Measurements from ENCODE around the gene IPCEF1.

The IPCEF1 gene

DNA sequence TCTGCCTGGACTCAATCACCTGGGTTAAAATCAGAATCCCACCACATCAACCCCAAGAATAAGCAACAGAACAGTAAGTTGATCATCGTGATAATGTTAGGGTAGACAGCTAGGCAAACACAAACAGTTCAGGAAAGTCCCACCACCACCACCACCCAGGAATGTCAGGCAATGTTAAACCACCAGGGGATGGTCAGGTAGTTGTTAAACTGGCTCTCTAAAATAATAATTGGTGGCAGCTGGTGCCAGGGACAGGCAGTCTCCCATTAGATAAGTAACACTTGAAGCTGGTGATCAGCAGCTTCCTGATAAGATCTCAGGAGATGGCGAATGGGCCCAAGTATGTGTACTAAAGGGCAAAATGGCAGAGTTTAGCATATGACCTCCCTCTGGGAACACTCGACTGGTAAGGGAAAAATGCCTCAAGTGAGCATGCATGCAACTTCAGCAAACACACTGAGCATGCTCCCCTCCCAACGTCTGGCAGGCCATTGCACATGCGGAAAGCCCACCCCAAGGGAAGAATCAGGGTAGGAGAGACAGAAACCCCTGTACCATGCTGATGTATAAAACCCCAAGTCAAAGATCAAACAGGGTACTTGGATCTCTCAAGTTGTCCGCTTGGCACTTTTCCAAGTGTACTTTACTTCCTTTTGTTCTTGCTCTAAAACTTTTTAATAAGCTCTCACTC lies 66.6 kb downstream of the IPCEF1 start:
- DNase-seq, result no peak

GRCh38 chr6:154285826-154286225 lies 70.8 kb downstream of the IPCEF1 start:
- DNase-seq, result no peak

- no peak for DNase-seq
Observed at GRCh38 chr6:154284313-154284853, 72.2 kb downstream of the IPCEF1 start.

DNA sequence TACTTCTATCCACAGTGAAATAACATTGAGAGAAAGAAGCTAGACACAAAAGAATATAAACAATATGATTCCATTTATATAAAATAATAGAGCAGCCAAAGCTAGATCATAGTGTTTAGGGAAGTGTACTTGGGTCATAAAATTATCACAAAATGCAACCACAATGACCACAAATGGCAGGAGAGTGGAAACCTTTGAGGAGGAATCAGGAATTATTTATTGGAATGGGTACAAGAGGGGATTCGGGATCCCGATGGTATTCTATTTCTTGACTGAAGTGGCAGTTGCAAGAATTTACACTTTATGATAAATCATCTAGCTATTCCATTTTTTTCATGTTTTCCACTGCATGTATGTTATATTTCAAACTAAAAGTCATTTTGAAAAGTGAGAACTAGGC lies 76.1 kb downstream of the IPCEF1 start:
- DNase-seq, result no peak

DNA sequence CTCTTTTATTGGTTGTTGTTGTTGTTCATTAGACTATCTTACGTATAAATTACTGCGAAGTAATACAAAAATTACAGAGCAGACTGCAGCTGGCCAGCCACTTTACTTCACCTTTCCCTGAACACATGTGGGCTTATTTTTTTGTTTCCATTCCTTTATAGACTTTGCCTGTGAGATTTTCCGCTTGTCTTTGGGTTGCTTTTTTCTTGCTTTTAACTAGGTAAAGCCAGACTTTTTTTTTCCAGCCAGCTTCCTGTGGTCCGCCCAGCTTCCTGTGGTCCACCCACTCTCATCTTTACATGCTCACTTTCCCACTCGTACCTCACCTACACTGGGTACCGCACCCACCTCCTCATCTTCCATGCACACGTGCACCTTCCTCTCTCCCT lies 79.0 kb downstream of the IPCEF1 start:
- no peak for DNase-seq

DNA sequence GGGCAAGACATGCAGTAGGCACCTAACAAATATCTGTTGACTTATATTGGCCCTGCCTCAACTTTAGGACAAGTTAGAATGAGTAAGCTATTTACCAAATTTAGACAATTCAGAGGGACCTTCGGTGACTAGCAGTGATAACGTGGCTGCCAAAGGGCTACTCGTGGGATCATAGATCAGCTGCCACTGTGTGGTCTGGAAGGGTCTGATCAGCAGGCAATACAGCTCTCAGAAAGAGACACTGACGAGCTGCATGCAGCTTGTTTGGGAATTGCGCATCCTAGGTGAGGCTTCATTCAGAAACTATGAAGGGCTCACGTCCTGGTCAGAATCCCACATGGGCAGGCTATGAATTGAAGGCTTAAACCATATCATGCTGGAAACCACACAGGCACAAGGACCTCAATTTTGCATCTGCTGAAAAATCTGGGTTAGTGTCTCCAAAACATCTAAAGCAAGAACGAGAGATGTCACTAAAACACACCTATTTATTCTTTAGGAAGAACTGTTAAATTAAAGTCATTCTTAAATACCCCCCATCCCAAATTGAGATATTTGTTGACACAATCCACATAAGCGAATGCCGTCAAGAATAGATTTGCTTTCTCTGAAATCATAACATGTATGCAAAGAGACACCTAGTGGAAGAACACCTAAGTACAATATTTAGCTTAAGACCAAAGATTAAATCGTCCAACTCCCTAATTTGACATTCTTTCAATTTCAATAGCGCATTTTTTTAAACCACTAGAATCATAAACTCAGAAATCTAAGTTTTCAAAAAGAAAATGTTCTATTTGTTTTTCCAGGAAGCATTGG lies 79.6 kb downstream of the IPCEF1 start:
- no peak for DNase-seq

GRCh38 chr6:154274168-154274567 lies 82.4 kb downstream of the IPCEF1 start:
- DNase-seq, result no peak

DNA sequence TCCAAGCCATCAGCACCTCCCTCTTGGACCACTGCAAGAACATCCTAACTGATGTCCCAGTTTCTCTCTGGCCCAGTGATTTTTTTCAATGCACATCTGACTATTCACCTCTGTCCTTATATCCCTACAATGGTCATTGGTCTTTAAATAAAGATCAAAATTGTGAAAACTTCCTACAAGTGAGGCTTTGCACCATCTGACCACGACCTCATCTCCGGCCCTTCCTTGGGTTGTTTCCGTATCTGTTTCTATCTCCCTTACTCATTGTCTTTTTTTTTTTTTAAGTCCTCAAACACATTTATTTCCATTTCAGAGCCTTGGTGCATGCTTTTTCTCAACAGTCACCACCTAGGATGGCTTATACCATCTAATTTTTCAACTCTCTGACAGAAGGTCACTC lies 88.1 kb downstream of the IPCEF1 start:
- no peak for DNase-seq

DNA sequence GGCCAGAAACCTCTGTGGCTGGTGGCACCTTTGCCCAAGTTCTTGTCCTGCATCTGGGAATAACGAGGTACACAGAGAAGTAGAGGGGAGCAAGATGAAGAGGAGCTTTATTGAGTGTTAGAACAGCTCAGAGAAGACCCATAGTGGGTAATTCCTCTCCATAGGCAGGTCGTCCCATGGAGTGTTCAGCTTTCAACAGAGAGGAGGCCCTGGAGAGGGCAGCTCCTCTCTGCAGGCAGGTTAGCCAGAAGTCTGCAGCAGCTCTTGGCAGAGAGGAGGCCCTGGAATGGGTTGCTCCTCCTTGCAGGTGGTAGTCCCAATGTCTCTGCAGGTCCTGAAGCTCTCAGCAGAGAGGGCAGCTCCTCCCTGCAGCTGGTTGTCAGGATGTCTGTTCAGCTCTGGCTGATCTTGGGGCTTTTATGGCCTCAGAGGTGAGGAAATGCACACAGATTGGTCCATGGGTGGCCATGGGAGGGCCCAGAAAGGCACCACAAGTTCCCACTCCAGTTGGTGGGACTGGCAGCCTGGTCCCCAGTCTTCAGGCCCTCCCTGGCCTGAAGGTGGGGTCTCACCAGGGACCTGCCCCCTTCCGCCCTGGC lies 89.0 kb downstream of the IPCEF1 start:
- DNase-seq, result no peak

- DNase-seq, result no peak
Observed at GRCh38 chr6:154266560-154267099, 90.0 kb downstream of the IPCEF1 start.

- DNase-seq, result no peak
Observed at GRCh38 chr6:154261688-154262397, 94.8 kb downstream of the IPCEF1 start.

GRCh38 chr6:154258064-154258757 lies 98.4 kb downstream of the IPCEF1 start:
- no peak for DNase-seq

DNA sequence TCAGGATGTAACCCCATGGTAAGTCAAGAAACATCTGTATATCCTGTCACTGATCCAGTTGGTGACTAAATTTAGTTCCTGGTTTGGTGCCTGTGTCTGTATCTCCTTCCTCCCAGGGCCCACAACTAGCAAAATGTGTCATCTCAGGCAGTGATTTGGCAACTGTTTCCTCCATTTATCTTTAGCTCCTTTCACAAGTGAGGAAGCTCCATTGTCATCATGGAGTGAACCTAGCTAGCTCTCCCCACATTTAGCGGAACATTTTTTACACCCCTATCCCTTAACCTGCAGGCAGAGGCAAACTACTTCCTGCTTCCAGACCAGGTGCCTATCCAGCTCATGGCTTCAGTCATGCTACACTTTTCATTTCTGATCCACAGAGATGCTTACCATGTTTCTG lies 99.5 kb downstream of the IPCEF1 start:
- no peak for DNase-seq

DNA sequence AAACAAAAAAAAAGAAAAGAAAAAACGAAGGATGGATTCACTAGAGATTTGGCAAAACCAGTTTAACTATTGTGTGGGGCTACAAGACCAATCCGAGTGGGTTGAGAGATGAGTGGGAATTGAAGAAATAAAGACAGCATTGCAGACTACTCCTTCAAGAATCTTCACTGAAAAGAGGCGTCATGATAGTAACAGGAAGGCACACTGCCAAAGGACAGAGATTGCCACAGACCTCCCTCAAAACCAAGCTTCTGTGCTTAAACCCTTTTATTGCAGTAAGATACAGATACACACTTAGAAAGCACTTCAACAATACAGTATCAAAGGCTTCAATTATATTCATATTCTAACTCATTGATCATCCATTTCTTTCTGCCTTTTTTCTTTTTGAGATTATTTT lies 103.9 kb downstream of the IPCEF1 start:
- no peak for DNase-seq

DNA sequence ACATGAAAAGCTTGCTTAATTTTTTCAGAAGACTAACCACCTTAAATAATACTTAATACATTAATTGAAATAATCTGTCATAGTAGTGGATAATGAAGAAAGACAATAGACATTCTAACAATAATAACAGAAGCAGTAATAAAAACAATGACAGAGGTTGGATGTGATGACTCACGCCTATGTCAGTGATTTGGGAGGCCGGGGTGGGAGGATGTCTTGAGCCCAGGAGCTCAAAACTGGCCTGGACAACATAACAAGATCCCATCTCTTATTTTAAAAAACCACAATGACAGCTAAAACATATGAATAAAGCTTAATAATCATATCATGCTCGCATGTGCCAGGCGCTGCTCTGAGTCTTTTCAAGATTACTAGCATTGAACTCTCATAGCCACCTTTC lies 105.5 kb downstream of the IPCEF1 start:
- DNase-seq, result no peak

- DNase-seq, result no peak
Observed at GRCh38 chr6:154249499-154250298, 106.9 kb downstream of the IPCEF1 start.

- no peak for DNase-seq
Observed at GRCh38 chr6:154247119-154247861, 109.3 kb downstream of the IPCEF1 start.

- DNase-seq, result no peak
Observed at GRCh38 chr6:154246723-154247118, 109.9 kb downstream of the IPCEF1 start.

- no peak for DNase-seq
Observed at GRCh38 chr6:154245506-154245905, 111.1 kb downstream of the IPCEF1 start.

Measured in NCI-H1417 treated with DMSO at 0.1 percent for 48 hours (cell line).